Measurements from ENCODE around the gene IFIT1.

DNA sequence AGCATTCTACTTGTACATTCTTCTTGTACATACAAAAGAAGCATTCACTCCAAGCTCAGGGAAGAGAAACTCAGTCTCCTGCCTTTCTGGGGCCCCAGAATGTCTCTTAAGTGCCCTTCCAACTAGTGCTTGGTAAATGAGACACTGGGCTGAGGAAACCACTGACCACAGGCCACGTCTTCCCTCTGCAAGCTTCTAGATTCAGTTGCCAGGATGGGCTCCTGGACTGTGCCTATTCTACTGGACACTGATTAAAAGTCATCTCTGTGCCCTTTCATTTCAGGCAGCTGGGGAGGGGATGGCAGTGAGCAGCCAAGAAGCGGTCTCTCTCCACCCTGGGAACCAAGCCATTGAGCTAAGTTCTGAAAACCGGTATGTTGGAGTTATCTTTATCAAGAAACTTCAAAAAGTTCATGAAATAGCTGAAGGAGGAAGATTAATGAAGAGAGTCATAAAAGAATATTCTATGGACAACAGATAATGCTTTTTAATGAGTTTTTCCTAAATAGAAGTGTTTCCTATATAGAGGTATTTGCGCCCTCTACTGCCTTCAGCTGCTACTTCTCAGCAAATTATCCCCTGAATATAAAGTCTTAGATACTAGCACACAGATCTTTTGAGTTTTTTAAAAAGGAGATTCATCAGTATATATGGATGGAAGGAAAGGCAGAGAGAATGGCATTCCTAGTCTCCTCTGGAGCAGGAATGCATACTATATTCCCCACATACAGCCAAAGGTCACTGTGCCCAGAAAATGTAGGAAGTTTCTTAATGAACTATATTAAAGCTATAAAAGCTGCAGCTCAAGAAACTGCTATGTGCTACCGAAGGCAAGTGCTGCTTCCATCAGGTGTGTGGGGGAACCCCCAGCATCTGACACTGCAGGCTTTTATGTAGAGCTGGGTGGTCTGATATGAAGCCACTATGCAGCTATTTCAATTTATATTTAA lies 23.0 kb upstream of the IFIT1 start:
- TF ChIP-seq POLR2A (IDR thresholded peaks at IDR 0.05; ENCODE audit: low read length) (no peak), GATA1 (IDR thresholded peaks at IDR 0.05; ENCODE audit: low read depth, low read length) (no peak)
